ENCODE measurements around the gene ZFAND3.

The ZFAND3 gene

GRCh38 chr6:37894585-37894984 is 75.1 kb downstream of the ZFAND3 start:
- no peak for DNase-seq (ENCODE audit: low spot score)

- DNase-seq (ENCODE audit: low spot score), result no peak
Measured at GRCh38 chr6:37897321-37897720, 77.8 kb downstream of the ZFAND3 start.

GRCh38 chr6:37897818-37898515 is 78.4 kb downstream of the ZFAND3 start:
- no peak for DNase-seq (ENCODE audit: low spot score)

- no peak for DNase-seq (ENCODE audit: low spot score)
Measured at GRCh38 chr6:37903351-37904340, 84.1 kb downstream of the ZFAND3 start.

GRCh38 chr6:37904590-37904989 is 85.1 kb downstream of the ZFAND3 start:
- no peak for DNase-seq (ENCODE audit: low spot score)

- DNase-seq (ENCODE audit: low spot score), result no peak
Measured at GRCh38 chr6:37906121-37906520, 86.6 kb downstream of the ZFAND3 start.

- no peak for DNase-seq (ENCODE audit: low spot score)
Measured at GRCh38 chr6:37910998-37911397, 91.5 kb downstream of the ZFAND3 start.

GRCh38 chr6:37913210-37913609 is 93.7 kb downstream of the ZFAND3 start:
- DNase-seq (ENCODE audit: low spot score), result no peak

GRCh38 chr6:37915463-37915862 is 95.9 kb downstream of the ZFAND3 start:
- no peak for DNase-seq (ENCODE audit: low spot score)

- DNase-seq (ENCODE audit: low spot score), result no peak
Measured at GRCh38 chr6:37916149-37916548, 96.6 kb downstream of the ZFAND3 start.

- no peak for DNase-seq (ENCODE audit: low spot score)
Measured at GRCh38 chr6:37916675-37917074, 97.1 kb downstream of the ZFAND3 start.

GRCh38 chr6:37917566-37917965 is 98.0 kb downstream of the ZFAND3 start:
- no peak for DNase-seq (ENCODE audit: low spot score)

- no peak for DNase-seq (ENCODE audit: low spot score)
Measured at GRCh38 chr6:37919417-37920157, 100.1 kb downstream of the ZFAND3 start.

GRCh38 chr6:37920667-37921066 is 101.1 kb downstream of the ZFAND3 start:
- no peak for DNase-seq (ENCODE audit: low spot score)

- DNase-seq (ENCODE audit: low spot score), result no peak
Measured at GRCh38 chr6:37922563-37922962, 103.0 kb downstream of the ZFAND3 start.

GRCh38 chr6:37923514-37923913 is 104.0 kb downstream of the ZFAND3 start:
- DNase-seq (ENCODE audit: low spot score), result no peak

GRCh38 chr6:37926661-37927060 is 107.1 kb downstream of the ZFAND3 start:
- DNase-seq (ENCODE audit: low spot score), result no peak

GRCh38 chr6:37928217-37928616 is 108.7 kb downstream of the ZFAND3 start:
- no peak for DNase-seq (ENCODE audit: low spot score)

- DNase-seq (ENCODE audit: low spot score), result no peak
Measured at GRCh38 chr6:37930288-37930971, 110.9 kb downstream of the ZFAND3 start.

- DNase-seq (ENCODE audit: low spot score), result no peak
Measured at GRCh38 chr6:37931066-37931465, 111.5 kb downstream of the ZFAND3 start.

- DNase-seq (ENCODE audit: low spot score), result no peak
Measured at GRCh38 chr6:37934276-37934675, 114.7 kb downstream of the ZFAND3 start.

GRCh38 chr6:37936150-37936549 is 116.6 kb downstream of the ZFAND3 start:
- DNase-seq (ENCODE audit: low spot score), result no peak
